Activated T-cell treated with anti-CD3 and anti-CD28 coated beads for 48 hours (primary cell): ENCODE results near the gene GBP6.
A peak's percentile ranks its signal among the peaks of the same experiment; 100 is the strongest.
"Not testable (repeated sequence)": the region's sequence is repeated elsewhere in the genome, so short reads cannot be mapped to it uniquely, and the experiment has no call there.

Experiments
- DNase-seq: peaks from one replicate; pipeline ENCODE4 v3.0.0-alpha.2; 2020; ENCODE audit warnings: low read depth

The GBP6 gene

DNA sequence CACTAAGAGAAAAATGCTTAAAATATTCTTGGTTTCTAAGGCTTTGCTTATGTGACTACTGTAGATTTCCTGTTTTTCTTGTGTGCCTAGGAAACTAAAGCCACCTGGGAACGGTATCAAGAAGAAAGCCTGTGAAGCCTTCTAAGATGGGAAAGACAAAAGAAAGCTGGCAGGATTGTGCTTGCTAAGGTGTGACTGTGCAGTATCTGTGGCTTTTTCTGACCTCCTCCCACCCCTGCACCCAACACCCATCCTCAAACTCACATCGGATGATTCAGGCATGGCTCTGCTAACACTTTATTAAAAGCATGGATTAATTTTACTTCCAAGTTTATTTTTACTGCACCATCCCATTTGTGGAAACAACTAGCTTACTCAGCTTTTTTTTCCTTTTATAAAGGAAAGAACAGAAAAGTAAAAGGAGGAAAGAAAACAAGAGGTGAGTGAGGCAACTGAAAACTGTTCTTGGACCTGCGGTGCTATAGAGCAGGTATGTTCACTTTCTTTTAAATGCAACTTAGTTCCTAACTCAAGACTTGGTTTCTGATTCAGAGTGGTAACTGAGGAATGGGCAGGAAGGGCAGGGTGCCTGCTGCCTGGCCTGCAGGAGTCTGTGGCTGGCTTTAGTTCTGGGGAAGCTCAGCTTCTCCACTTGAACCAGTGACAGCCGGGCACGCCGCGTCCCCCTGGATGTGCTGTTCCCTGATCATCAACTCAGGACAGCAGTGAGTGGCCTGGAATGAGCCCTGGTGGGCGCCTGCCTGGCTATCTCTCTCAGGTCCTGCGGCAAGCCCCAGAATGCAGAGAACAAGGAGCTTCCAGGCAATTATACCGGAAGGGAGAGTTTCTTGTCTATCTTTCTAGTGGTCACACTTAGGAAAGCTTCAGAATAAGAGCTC is at the start of gene GBP6:
Gene GBP6, plus strand, starts transcription at position 422 of the 899 bp plus-strand sequence. CDS start 4,493 bp downstream, outside the sequence.
- DNase-seq, result no peak

DNA sequence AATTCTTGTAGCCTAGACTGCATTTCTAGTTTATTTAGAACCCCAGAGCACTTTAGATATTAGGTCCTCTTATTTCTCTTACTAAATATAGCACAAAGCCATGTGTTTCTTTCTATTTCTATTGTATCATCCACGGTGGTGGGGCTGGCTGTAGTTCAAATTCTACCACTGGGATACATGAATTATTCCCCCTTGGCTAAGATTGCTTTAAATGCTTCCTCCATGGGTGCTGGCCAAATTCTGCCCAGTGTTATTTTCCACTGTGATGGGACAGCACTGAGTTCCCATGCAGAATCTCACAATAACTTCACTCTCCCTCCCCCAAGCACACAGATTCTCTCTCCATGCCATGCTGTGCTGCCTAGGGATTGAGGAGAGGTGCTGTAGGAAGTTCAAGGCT is 41.5 kb upstream of the GBP6 start:
- DNase-seq, result no peak

- no peak for DNase-seq
Measured at GRCh38 chr1:89331890-89332289, 32.0 kb upstream of the GBP6 start.

- DNase-seq, result no peak
Measured at GRCh38 chr1:89332461-89332860, 31.4 kb upstream of the GBP6 start.

GRCh38 chr1:89335486-89335885 is 28.4 kb upstream of the GBP6 start:
- DNase-seq, result no peak

- no peak for DNase-seq
Measured at GRCh38 chr1:89337903-89338302, 26.0 kb upstream of the GBP6 start.

GRCh38 chr1:89339039-89339438 is 24.8 kb upstream of the GBP6 start:
- no peak for DNase-seq

DNA sequence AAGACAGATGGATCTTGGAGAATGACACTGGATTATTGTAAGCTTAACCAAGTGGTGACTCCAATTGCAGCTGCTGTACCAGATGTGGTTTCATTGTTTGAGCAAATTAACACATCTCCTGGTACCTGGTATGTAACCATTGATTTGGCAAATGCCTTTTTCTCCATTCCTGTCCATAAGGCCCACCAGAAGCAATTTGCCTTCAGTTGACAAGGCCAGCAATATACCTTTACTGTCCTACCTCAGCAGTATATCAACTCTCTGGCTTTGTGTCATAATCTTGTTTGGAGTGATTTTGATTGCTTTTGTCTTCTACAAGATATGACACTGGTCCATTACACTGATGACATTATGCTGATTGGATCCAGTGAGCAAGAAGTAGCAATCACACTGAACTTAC is 18.4 kb upstream of the GBP6 start:
- DNase-seq, result not testable (repeated sequence)

DNA sequence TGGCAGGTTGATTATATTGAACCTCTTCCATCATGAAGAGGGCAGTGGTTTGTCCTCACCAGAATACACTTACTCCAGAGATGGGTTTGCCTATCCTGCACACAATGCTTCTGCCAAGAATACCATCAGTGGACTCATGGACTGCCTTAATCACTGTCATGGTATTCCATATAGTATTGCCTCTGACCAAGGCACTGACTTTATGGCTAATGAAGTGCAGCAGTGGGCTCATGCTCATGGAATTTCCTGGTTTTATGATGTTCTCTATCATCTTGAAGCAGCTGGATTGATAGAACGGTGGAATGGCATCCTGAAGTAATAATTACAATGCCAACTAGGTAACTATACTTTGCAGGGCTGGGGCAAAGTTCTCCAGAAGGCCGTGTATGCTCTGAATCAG is 16.6 kb upstream of the GBP6 start:
- DNase-seq, result no peak

GRCh38 chr1:89350298-89350697 is 13.6 kb upstream of the GBP6 start:
- no peak for DNase-seq

GRCh38 chr1:89351597-89352311 is 12.1 kb upstream of the GBP6 start:
- no peak for DNase-seq

DNA sequence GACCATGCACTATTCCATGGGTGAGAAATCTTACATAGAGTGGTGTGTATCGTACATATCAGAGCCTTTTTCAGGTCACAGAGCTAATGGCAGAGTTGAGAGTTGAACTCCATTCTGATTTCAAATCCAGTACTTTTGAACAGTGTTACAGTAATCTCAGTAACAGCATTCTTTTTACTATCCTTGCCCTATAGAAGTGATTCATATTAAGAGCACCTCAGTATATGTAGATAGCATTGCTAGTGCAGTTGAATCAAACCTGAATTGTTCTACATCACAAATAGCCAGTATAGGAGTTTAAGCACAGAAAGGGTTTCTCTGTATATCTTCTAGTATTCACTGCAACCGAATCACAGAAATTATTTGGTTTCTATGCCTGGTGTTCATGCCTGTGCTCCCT is 11.4 kb upstream of the GBP6 start:
- DNase-seq, result no peak

- DNase-seq, result no peak
Measured at GRCh38 chr1:89354205-89354604, 9.7 kb upstream of the GBP6 start.

DNA sequence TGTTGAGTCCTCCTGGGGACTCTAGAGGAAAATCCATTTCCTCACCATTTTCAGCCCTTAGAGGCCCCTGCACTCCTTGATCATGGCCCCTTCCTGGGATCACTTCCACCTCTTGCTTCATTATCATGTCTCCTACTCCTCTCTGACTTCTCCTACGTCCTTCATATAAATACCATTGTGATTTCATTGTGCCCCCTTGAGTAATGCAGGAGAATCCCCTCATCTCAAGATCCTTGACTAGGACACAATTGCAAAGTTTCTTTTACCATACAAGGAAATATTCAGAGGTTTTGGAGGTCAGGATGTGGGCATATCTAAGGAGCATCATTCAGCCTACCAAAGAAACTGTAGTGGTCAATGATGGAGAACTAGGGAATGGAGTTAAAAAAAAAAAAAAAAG is 8.8 kb upstream of the GBP6 start:
- DNase-seq, result no peak

- no peak for DNase-seq
Measured at GRCh38 chr1:89356658-89357400, 7.0 kb upstream of the GBP6 start.

DNA sequence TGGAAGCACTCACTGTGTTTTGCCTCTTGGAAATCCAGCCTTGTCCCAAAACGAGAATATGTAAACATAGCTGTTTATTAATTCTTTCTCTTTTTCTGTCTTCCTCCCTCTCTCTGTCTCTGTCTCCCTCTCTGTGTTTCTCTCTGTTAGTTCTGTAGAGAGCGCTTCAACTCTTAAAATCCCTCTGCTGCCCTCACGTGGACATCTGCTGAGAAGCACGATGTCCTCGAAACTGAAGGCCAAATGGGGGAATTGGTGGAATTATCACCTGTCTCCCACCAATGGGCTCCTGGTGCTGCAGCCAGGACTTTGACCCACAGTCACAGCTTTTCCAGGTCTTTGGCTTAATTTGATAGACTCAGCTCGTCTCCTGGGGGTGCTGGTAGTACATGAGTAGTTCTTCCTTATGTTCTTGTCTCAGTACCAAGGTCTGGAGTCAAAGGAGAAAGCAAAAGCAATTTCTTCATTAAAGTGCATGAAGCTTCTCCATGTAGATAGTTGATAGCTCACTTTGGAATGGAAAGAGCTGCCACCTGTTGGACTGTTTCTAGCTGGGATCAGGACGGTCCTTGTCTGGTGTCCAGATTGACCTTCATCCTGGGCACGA is 5.5 kb upstream of the GBP6 start:
- DNase-seq, result peak; percentile 70

DNA sequence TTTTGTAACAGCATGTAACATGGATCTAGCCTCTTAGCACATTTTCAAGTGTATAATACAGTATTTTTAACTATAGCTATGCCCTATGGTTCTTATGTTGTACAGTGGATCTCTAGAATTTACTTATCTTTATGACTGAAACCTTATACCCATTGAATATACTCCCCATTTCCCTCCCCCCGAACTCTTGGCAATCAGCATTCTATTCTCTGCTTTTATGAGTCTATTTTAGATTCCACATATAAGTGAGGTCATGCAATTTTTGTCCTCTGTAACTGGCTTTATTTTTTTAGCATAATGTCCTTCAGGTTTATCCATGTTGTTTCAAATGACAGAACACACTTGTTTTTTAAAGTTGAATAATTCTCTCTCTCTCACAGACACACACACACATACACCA is 3.1 kb upstream of the GBP6 start:
- DNase-seq, result no peak

DNA sequence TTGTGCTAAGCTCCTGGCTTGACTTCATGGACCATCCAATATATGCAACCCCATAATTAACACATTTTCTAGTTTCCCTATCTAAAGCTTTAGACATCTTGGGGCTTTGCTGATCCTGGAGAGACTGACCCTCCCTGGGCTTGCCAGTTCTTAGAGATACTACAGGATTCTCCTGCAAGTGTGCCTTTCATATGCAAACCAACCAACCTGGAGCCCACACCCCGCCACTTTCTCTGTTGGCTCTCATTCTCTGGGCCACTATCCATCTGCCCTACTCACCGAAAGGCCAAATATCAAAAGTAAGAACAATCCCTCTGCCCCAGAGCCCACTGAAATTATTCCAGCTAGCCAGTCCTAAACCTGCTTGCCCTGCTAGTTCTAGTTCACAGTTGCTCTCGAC is 2.2 kb upstream of the GBP6 start:
- DNase-seq, result no peak

GRCh38 chr1:89363196-89363595 is 663 bp upstream of the GBP6 start:
- DNase-seq, result no peak

- DNase-seq, result no peak
Measured at GRCh38 chr1:89364954-89365550, 1.2 kb downstream of the GBP6 start.

GRCh38 chr1:89367221-89367620 is 3.4 kb downstream of the GBP6 start:
- no peak for DNase-seq

- no peak for DNase-seq
Measured at GRCh38 chr1:89369331-89369730, 5.5 kb downstream of the GBP6 start.
